GM12873 (cell line): ENCODE results near the gene ZNRF1.

ENCODE experiments used
- CTCF ChIP-seq: IDR thresholded peaks from 2 replicates; pipeline ENCODE4 v1.5.1; 2012; ENCODE audit warnings: low read depth, mild to moderate bottlenecking, moderate library complexity, low read length, control low read depth; ENCODE audit not compliant: insufficient read depth; ENCODE audit errors: missing control alignments

Gene ZNRF1

GRCh38 chr16:75044800-75045361 lies 46.1 kb downstream of the ZNRF1 start:
- TF ChIP-seq CTCF: no peak

- TF ChIP-seq CTCF: no peak
These were observed 46.6 kb downstream of the ZNRF1 start for GRCh38 chr16:75045424-75045823.

- no peak for TF ChIP-seq CTCF
These were observed 49.2 kb downstream of the ZNRF1 start for GRCh38 chr16:75048054-75048453.

GRCh38 chr16:75048530-75048929 lies 49.7 kb downstream of the ZNRF1 start:
- no peak for TF ChIP-seq CTCF

GRCh38 chr16:75052481-75053202 lies 53.8 kb downstream of the ZNRF1 start:
- TF ChIP-seq CTCF: no peak

- no peak for TF ChIP-seq CTCF
These were observed 55.1 kb downstream of the ZNRF1 start for GRCh38 chr16:75053791-75054555.

GRCh38 chr16:75054556-75054947 lies 55.7 kb downstream of the ZNRF1 start:
- no peak for TF ChIP-seq CTCF
